H9 (cell line): ENCODE results near the gene PXYLP1. TPM values are rescaled to one million over a fixed set of nuclear protein-coding genes. Genes with fewer than 3 reads are reported as not detected.

Source experiments
- DNase-seq: peaks from one replicate; pipeline ENCODE4 v3.0.0-alpha.2; 2017
- H2AFZ ChIP-seq: one replicate; pipeline ENCODE4 v1.6.1; 2013; ENCODE audit warnings: mild to moderate bottlenecking, low read length, control low read depth, moderate library complexity
- H2AK5ac ChIP-seq: 2 replicates; pipeline ENCODE4 v1.6.1; 2013; ENCODE audit warnings: low read length, control low read depth, mixed read lengths; ENCODE audit not compliant: insufficient read length
- H2BK120ac ChIP-seq: one replicate; pipeline ENCODE4 v1.6.1; 2013; ENCODE audit warnings: low read depth, mild to moderate bottlenecking, low read length, control low read depth, inconsistent platforms; ENCODE audit not compliant: poor library complexity, severe bottlenecking
- H2BK12ac ChIP-seq: 2 replicates; pipeline ENCODE4 v1.6.1; 2013; ENCODE audit warnings: low read length, control low read depth, mixed read lengths, low read depth; ENCODE audit not compliant: insufficient read length
- H2BK15ac ChIP-seq: 2 replicates; pipeline ENCODE4 v1.6.1; 2013; ENCODE audit warnings: low read depth, low read length, control low read depth
- H2BK20ac ChIP-seq: one replicate; pipeline ENCODE4 v1.6.1; 2013; ENCODE audit warnings: low read depth, mild to moderate bottlenecking, low read length, control low read depth, inconsistent platforms; ENCODE audit not compliant: poor library complexity, severe bottlenecking
- H2BK5ac ChIP-seq: 2 replicates; pipeline ENCODE4 v1.6.1; 2013; ENCODE audit warnings: low read length, control low read depth, mixed read lengths; ENCODE audit not compliant: insufficient read length
- H3K14ac ChIP-seq: 2 replicates; pipeline ENCODE4 v1.6.1; 2013; ENCODE audit warnings: low read length, control low read depth; ENCODE audit not compliant: insufficient read depth
- H3K18ac ChIP-seq: 2 replicates; pipeline ENCODE4 v1.6.1; 2013; ENCODE audit warnings: low read depth, mild to moderate bottlenecking, mixed read lengths, low read length, control low read depth; ENCODE audit not compliant: insufficient read length
- H3K23ac ChIP-seq: 2 replicates; pipeline ENCODE4 v1.6.1; 2013; ENCODE audit warnings: low read length, control low read depth, mixed read lengths, low read depth; ENCODE audit not compliant: insufficient read length
- H3K23me2 ChIP-seq: 2 replicates; pipeline ENCODE4 v1.6.1; 2013; ENCODE audit warnings: low read depth, mild to moderate bottlenecking, mixed read lengths, low read length, control low read depth; ENCODE audit not compliant: insufficient read length, poor library complexity, severe bottlenecking
- H3K27ac ChIP-seq: 2 replicates; pipeline ENCODE4 v1.5.1; 2013; ENCODE audit warnings: low read length, control low read depth, mixed read lengths, low read depth; ENCODE audit not compliant: insufficient read length
- H3K27me3 ChIP-seq: 2 replicates; pipeline ENCODE4 v1.6.1; 2013; ENCODE audit warnings: low read length, control low read depth, inconsistent platforms; ENCODE audit not compliant: insufficient read depth
- H3K4ac ChIP-seq: 2 replicates; pipeline ENCODE4 v1.6.1; 2013; ENCODE audit warnings: low read depth, mild to moderate bottlenecking, control low read depth, inconsistent platforms, low read length, moderate library complexity
- H3K4me1 ChIP-seq: 2 replicates; pipeline ENCODE4 v1.6.1; 2013; ENCODE audit warnings: low read length, control low read depth, inconsistent platforms; ENCODE audit not compliant: insufficient read depth
- H3K4me2 ChIP-seq: 2 replicates; pipeline ENCODE4 v1.6.1; 2013; ENCODE audit warnings: low read length, control low read depth, mixed read lengths; ENCODE audit not compliant: insufficient read length, insufficient read depth
- H3K56ac ChIP-seq: 2 replicates; pipeline ENCODE4 v1.6.1; 2013; ENCODE audit warnings: low read depth, mild to moderate bottlenecking, mixed read lengths, low read length, control low read depth; ENCODE audit not compliant: insufficient read length
- H3K79me1 ChIP-seq: 2 replicates; pipeline ENCODE4 v1.6.1; 2013; ENCODE audit warnings: low read depth, mild to moderate bottlenecking, moderate library complexity, low read length, control low read depth, inconsistent platforms; ENCODE audit not compliant: insufficient read depth, poor library complexity, severe bottlenecking
- H3K79me2 ChIP-seq: 2 replicates; pipeline ENCODE4 v1.6.1; 2013; ENCODE audit warnings: low read length, control low read depth, inconsistent platforms; ENCODE audit not compliant: insufficient read depth
- H3K9ac ChIP-seq: 2 replicates; pipeline ENCODE4 v1.6.1; 2013; ENCODE audit warnings: low read length, control low read depth, mixed read lengths; ENCODE audit not compliant: insufficient read length; ENCODE audit errors: extremely low read depth
- H3K9me3 ChIP-seq: one replicate; pipeline ENCODE4 v1.6.1; 2013; ENCODE audit warnings: low read depth, low read length, inconsistent platforms; ENCODE audit not compliant: control insufficient read depth
- H3T11ph ChIP-seq: one replicate; pipeline ENCODE4 v1.6.1; 2013; ENCODE audit warnings: mild to moderate bottlenecking, low read length, control low read depth, inconsistent platforms
- H4K20me1 ChIP-seq: one replicate; pipeline ENCODE4 v1.6.1; 2013; ENCODE audit not compliant: control insufficient read depth, insufficient read length, insufficient read depth
- H4K5ac ChIP-seq: 2 replicates; pipeline ENCODE4 v1.6.1; 2013; ENCODE audit warnings: low read depth, mild to moderate bottlenecking, mixed read lengths, low read length, control low read depth; ENCODE audit not compliant: insufficient read length
- H4K8ac ChIP-seq: replicated peaks from 2 replicates; pipeline ENCODE4 v1.6.1; 2013; ENCODE audit warnings: low read length, control low read depth, mixed read lengths, low read depth; ENCODE audit not compliant: insufficient read length
- H4K91ac ChIP-seq: 2 replicates; pipeline ENCODE4 v1.6.1; 2013; ENCODE audit warnings: low read depth, mild to moderate bottlenecking, moderate library complexity, mixed read lengths, low read length, control low read depth; ENCODE audit not compliant: insufficient read length
- H3K27ac Mint-ChIP-seq, 3 experiments: 2 replicates in 2 of 3; 3 replicates in 1 of 3; pipeline ENCODE4 v1.8.0; 2020 to 2021; ENCODE audit warnings: mixed read lengths in 3 of 3, mild to moderate bottlenecking in 1 of 3, moderate library complexity in 1 of 3
- H3K27me3 Mint-ChIP-seq: 2 replicates; pipeline ENCODE4 v1.8.0; 2021; ENCODE audit warnings: low read depth, mild to moderate bottlenecking, moderate library complexity, mixed read lengths
- H3K36me3 Mint-ChIP-seq, 3 experiments: 2 replicates in 2 of 3; 3 replicates in 1 of 3; pipeline ENCODE4 v1.8.0; 2020 to 2021; ENCODE audit warnings: low read depth in 3 of 3, mixed read lengths in 3 of 3; ENCODE audit not compliant: insufficient read depth in 1 of 3
- H3K4me1 Mint-ChIP-seq, 2 experiments: 2 replicates each; pipeline ENCODE4 v1.8.0; 2020; ENCODE audit warnings: mixed read lengths in 2 of 2
- H3K4me3 Mint-ChIP-seq, 2 experiments: 2 replicates in 1 of 2; 3 replicates in 1 of 2; pipeline ENCODE4 v1.8.0; 2020 to 2021; ENCODE audit warnings: mild to moderate bottlenecking in 2 of 2, mixed read lengths in 2 of 2, moderate library complexity in 1 of 2
- H3K9me3 Mint-ChIP-seq, 2 experiments: 2 replicates in 1 of 2; 3 replicates in 1 of 2; pipeline ENCODE4 v1.8.0; 2020; ENCODE audit warnings: mild to moderate bottlenecking in 2 of 2, mixed read lengths in 2 of 2, moderate library complexity in 1 of 2
- WGBS: extraction: QIAGEN DNeasy Blood & Tissue Kit; methylation state at CpG from one replicate; pipeline ENCODE4 v1.1.7; 2013; ENCODE audit warnings: missing lambda C conversion rate, low lambda C conversion rate, mixed read lengths; ENCODE audit not compliant: insufficient read length; ENCODE audit errors: extremely low coverage; 5-methylcytosine and 5-hydroxymethylcytosine counted together
- total RNA-seq: library from RNA; stranded (reverse); gene quantifications from 2 replicates; pipeline ENCODE4 v1.2.1, GENCODE V29; 2021
- TF ChIP-seq, protein P1 (sequence below): fragments of 200-600 bp; sonication (generic); conservative IDR thresholded peaks from 3 replicates; pipeline ENCODE4 v1.8.0; 2021; ENCODE audit warnings: antibody characterized with exemption, mild to moderate bottlenecking

PXYLP1 gene
- total RNA-seq, 1 experiment from 2014 or later: 17.9 TPM

DNA sequence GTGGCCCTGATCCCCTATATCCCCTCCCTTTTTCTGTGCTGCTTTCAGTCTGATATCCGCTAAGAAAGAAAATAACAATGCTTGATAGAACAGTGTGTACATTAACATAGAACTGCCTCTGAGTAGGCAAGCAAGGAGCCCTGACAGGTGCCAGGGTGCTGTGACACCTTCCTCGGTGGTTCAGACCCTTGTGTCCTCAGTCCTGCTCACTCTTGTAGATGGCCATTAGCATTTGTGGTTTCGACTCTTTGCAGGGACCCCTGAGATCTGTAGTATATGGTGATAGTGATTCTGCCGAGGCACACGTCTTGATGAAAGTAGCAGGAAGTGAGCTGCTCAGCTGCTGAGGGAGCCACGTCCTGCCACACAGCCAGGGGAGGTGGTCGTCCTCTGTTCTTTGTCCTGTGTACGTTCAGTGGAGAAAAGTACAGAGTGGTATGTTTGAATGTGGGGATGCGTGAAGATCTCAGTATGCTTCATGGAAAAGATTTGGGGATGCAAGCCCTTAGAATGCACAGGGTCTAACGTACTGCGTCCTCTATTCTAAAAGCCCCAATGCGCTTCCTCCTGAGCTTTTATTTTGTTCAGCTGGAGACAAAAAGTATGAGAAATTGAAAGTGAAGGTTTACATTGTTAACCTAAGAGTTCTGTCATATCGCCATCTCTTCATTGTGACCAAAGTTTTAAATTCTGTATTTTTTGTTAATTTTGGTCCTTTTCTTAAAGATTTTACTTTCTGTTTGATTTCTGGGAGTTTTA lies 35.4 kb downstream of the PXYLP1 start:
- H2BK20ac ChIP-seq: no peak overlapping the region
- H3K9me3 Mint-ChIP-seq: no peaks in the 10 kb centered on the region
- H3K4me2 ChIP-seq: no peak overlapping the region
- no peak overlapping the region for H4K8ac ChIP-seq
- no peak overlapping the region for H2BK15ac ChIP-seq
- H2AK5ac ChIP-seq: no peak overlapping the region
- no peak overlapping the region; a peak in 1 of 7 replicates for H3K27ac Mint-ChIP-seq
- H3K27me3 ChIP-seq: no peaks in the 10 kb centered on the region
- peaks cover 0 to 2% of the 10 kb centered on the region in 2 experiments; a peak in 1 of 4 replicates for H3K4me1 Mint-ChIP-seq
- H3K79me1 ChIP-seq: no peaks in the 10 kb centered on the region
- no peak overlapping the region for H4K5ac ChIP-seq
- no peak overlapping the region for H2BK12ac ChIP-seq
- no peaks in the 10 kb centered on the region; the same call in 1 of the 2 replicates for H3K27me3 Mint-ChIP-seq
- no peak overlapping the region for H3K27ac ChIP-seq
- no peak overlapping the region for H2BK5ac ChIP-seq
- no CpG with 5 or more reads among the region's 13 CpGs for WGBS
- H3T11ph ChIP-seq: no peak overlapping the region
- H3K18ac ChIP-seq: no peak overlapping the region
- H4K91ac ChIP-seq: no peak overlapping the region
- no peak overlapping the region for H3K23ac ChIP-seq
- H3K4me3 Mint-ChIP-seq: no peak overlapping the region
- TF ChIP-seq, protein P1, sequence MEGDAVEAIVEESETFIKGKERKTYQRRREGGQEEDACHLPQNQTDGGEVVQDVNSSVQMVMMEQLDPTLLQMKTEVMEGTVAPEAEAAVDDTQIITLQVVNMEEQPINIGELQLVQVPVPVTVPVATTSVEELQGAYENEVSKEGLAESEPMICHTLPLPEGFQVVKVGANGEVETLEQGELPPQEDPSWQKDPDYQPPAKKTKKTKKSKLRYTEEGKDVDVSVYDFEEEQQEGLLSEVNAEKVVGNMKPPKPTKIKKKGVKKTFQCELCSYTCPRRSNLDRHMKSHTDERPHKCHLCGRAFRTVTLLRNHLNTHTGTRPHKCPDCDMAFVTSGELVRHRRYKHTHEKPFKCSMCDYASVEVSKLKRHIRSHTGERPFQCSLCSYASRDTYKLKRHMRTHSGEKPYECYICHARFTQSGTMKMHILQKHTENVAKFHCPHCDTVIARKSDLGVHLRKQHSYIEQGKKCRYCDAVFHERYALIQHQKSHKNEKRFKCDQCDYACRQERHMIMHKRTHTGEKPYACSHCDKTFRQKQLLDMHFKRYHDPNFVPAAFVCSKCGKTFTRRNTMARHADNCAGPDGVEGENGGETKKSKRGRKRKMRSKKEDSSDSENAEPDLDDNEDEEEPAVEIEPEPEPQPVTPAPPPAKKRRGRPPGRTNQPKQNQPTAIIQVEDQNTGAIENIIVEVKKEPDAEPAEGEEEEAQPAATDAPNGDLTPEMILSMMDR: no peak
- H3K56ac ChIP-seq: no peak overlapping the region
- no peaks in the 10 kb centered on the region for H3K9me3 ChIP-seq
- H3K23me2 ChIP-seq: no peaks in the 10 kb centered on the region
- H3K36me3 Mint-ChIP-seq: peaks cover 0 to 3% (median 2%) of the 10 kb centered on the region in 3 experiments; a peak in 3 of 7 replicates
- H2AFZ ChIP-seq: no peak overlapping the region
- no peaks in the 10 kb centered on the region for H4K20me1 ChIP-seq
- no peak overlapping the region for H3K9ac ChIP-seq
- H3K4ac ChIP-seq: no peak overlapping the region
- no peak overlapping the region for H3K14ac ChIP-seq
- H3K79me2 ChIP-seq: no peaks in the 10 kb centered on the region
- no peak for DNase-seq
- no peaks in the 10 kb centered on the region for H3K4me1 ChIP-seq
- no peak overlapping the region for H2BK120ac ChIP-seq
